Measurements from ENCODE around the gene TSC22D2. TPM values are rescaled to one million over a fixed set of nuclear protein-coding genes. Genes with fewer than 3 reads are reported as not detected.

Gene TSC22D2
- total RNA-seq, 2 experiments from 2014 or later = 47.3 to 49.3 TPM

- H3K27ac Mint-ChIP-seq = no peak overlapping the region
- peaks cover under 1% of the 10 kb centered on the region for H3K4me1 Mint-ChIP-seq (ENCODE audit: low read depth)
- ATAC-seq (ENCODE audit: poor library complexity) (no peak), DNase-seq (no peak)
- H3K9me3 Mint-ChIP-seq = no peaks in the 10 kb centered on the region
- ChIA-PET CTCF (no interaction called here), POLR2A (no interaction called here)
- peaks cover 15% of the 10 kb centered on the region for H3K36me3 ChIP-seq (ENCODE audit: insufficient read depth, low read length)
- H3K9me3 ChIP-seq (ENCODE audit: control insufficient read depth in 1 of 2, insufficient read depth in 1 of 2, low read length in 2 of 2) = no peaks in the 10 kb centered on the region
- intact Hi-C loops (cut with DNase I, micrococcal nuclease) = no loop called here
- no peaks in the 10 kb centered on the region for H3K27me3 ChIP-seq (ENCODE audit: control insufficient read depth in 1 of 2, insufficient read depth in 2 of 2, low read length in 2 of 2)
- no peak for TF ChIP-seq CTCF (IDR thresholded peaks at IDR 0.05)
- no peak overlapping the region for H3K4me3 Mint-ChIP-seq
- no peak overlapping the region for H3K4me3 ChIP-seq (ENCODE audit: low read length)
- no peaks in the 10 kb centered on the region for H3K4me1 ChIP-seq (ENCODE audit: insufficient read depth, low read length)
- H3K27me3 Mint-ChIP-seq = no peaks in the 10 kb centered on the region
- no peak overlapping the region for H3K27ac ChIP-seq (ENCODE audit: low read depth in 1 of 2, low read length in 2 of 2)
- peaks cover 41% of the 10 kb centered on the region for H3K36me3 Mint-ChIP-seq (ENCODE audit: low read depth)
Observed at GRCh38 chr3:150460484-150460883, 52.4 kb downstream of the TSC22D2 start.

GRCh38 chr3:150461399-150461798 lies 53.3 kb downstream of the TSC22D2 start:
- Mint-ChIP-seq H3K9me3 (no peaks in the 10 kb centered on the region), H3K36me3 (ENCODE audit: low read depth) (peaks cover 40% of the 10 kb centered on the region), H3K27me3 (no peaks in the 10 kb centered on the region), H3K27ac (no peak overlapping the region), H3K4me1 (ENCODE audit: low read depth) (no peaks in the 10 kb centered on the region), H3K4me3 (no peak overlapping the region)
- intact Hi-C loops (cut with DNase I, micrococcal nuclease) = no loop called here
- ChIA-PET CTCF (no interaction called here), POLR2A (interaction anchor here (0.7 kb wide), 1 partner anchor 142 kb away, joined by 3 read pairs; the partner anchor contains the start of gene SELENOT)
- Histone ChIP-seq H3K27me3 (ENCODE audit: control insufficient read depth in 1 of 2, insufficient read depth in 2 of 2, low read length in 2 of 2) (no peaks in the 10 kb centered on the region), H3K4me1 (ENCODE audit: insufficient read depth, low read length) (no peaks in the 10 kb centered on the region), H3K27ac (ENCODE audit: low read depth in 1 of 2, low read length in 2 of 2) (no peak overlapping the region), H3K9me3 (ENCODE audit: control insufficient read depth in 1 of 2, insufficient read depth in 1 of 2, low read length in 2 of 2) (no peaks in the 10 kb centered on the region), H3K4me3 (ENCODE audit: low read length) (no peak overlapping the region), H3K36me3 (ENCODE audit: insufficient read depth, low read length) (peaks cover 15% of the 10 kb centered on the region)
- TF ChIP-seq CTCF (IDR thresholded peaks at IDR 0.05) = no peak
- DNase-seq = no peak
- no peak for ATAC-seq (ENCODE audit: poor library complexity)

- Histone ChIP-seq H3K36me3 (ENCODE audit: insufficient read depth, low read length) (peaks cover 15% of the 10 kb centered on the region), H3K9me3 (ENCODE audit: control insufficient read depth in 1 of 2, insufficient read depth in 1 of 2, low read length in 2 of 2) (no peaks in the 10 kb centered on the region), H3K27me3 (ENCODE audit: control insufficient read depth in 1 of 2, insufficient read depth in 2 of 2, low read length in 2 of 2) (no peaks in the 10 kb centered on the region), H3K4me3 (ENCODE audit: low read length) (no peak overlapping the region), H3K4me1 (ENCODE audit: insufficient read depth, low read length) (no peaks in the 10 kb centered on the region), H3K27ac (ENCODE audit: low read depth in 1 of 2, low read length in 2 of 2) (no peak overlapping the region)
- H3K36me3 Mint-ChIP-seq (ENCODE audit: low read depth) = peaks cover 33% of the 10 kb centered on the region
- no peaks in the 10 kb centered on the region for H3K4me1 Mint-ChIP-seq (ENCODE audit: low read depth)
- ATAC-seq (ENCODE audit: poor library complexity) = no peak
- no peak overlapping the region for H3K4me3 Mint-ChIP-seq
- intact Hi-C loops (cut with DNase I, micrococcal nuclease) = no loop called here
- no peak for TF ChIP-seq CTCF (IDR thresholded peaks at IDR 0.05)
- H3K9me3 Mint-ChIP-seq = no peaks in the 10 kb centered on the region
- no peak overlapping the region for H3K27ac Mint-ChIP-seq
- H3K27me3 Mint-ChIP-seq = no peaks in the 10 kb centered on the region
- no peak for DNase-seq
- POLR2A ChIA-PET = no interaction called here
- CTCF ChIA-PET = no interaction called here
Observed at GRCh38 chr3:150462108-150462507, 54.0 kb downstream of the TSC22D2 start.

Data from CD4-positive, alpha-beta T cell (primary cell).